Rectal smooth muscle tissue (tissue), 1 donor: Measurements from ENCODE around the gene PLD5.
"Not testable (repeated sequence)": the region's sequence is repeated elsewhere in the genome, so short reads cannot be mapped to it uniquely, and the experiment has no call there.

Experiments used
- H3K27ac ChIP-seq: one replicate; pipeline ENCODE4 v1.7.0; 2013; ENCODE audit warnings: low read depth, low read length, inconsistent platforms
- H3K27me3 ChIP-seq: one replicate; pipeline ENCODE4 v1.7.0; 2013; ENCODE audit warnings: low read length; ENCODE audit not compliant: control insufficient read depth, insufficient read depth
- H3K36me3 ChIP-seq: one replicate; pipeline ENCODE4 v1.7.0; 2013; ENCODE audit warnings: low read length; ENCODE audit not compliant: control insufficient read depth, insufficient read depth
- H3K4me1 ChIP-seq: one replicate; pipeline ENCODE4 v1.7.0; 2013; ENCODE audit warnings: low read length; ENCODE audit not compliant: control insufficient read depth, insufficient read depth
- H3K4me3 ChIP-seq: one replicate; pipeline ENCODE4 v1.7.0; 2013; ENCODE audit warnings: low read length
- H3K9ac ChIP-seq: one replicate; pipeline ENCODE4 v1.7.0; 2013; ENCODE audit warnings: low read length

The PLD5 gene

DNA sequence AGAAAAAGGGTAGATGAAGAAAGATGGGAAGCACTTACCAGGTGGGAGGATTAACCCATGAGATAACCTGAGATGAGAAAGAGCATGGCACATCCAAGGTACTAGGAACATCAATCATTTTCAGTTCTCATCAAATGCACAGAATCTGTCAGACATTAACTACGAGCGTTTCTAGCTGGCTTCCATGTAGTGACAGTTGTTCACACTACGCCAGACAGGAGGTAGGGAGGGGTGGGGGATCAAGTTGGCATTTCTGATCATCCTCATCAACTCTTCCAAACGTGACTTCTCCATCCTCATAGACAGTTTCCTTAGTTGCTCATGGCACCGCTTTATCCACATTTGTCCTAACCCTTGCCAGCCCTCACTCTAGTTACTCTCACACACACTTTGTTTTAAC, 120.2 kb downstream of the PLD5 start:
- no peaks in the 10 kb centered on the region for H3K27me3 ChIP-seq
- H3K4me3 ChIP-seq = no peak overlapping the region
- no peak overlapping the region for H3K9ac ChIP-seq
- H3K27ac ChIP-seq = no peak overlapping the region
- no peaks in the 10 kb centered on the region for H3K36me3 ChIP-seq
- H3K4me1 ChIP-seq = no peaks in the 10 kb centered on the region

DNA sequence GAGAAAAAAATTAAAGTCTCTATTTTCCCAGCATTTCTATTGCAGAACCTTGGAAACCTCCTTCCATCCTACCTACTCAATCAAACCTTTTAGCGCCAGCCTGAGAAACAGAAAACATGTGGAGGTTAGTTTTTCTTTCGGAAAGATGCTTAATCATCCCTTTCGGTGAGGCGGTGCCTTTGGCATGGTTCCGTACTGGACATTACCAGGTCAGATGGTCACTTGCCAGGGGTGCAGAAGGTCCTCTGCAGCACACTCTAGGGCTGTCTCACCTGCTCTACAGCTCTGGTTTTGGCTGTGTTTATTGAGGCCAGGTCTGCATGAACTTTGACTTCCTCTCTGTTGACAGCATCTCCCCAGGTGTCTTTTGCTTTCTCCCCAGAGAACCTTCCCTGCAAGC, 121.5 kb downstream of the PLD5 start:
- Histone ChIP-seq H3K36me3 (no peaks in the 10 kb centered on the region), H3K4me3 (no peak overlapping the region), H3K27ac (no peak overlapping the region), H3K9ac (no peak overlapping the region), H3K4me1 (no peaks in the 10 kb centered on the region), H3K27me3 (no peaks in the 10 kb centered on the region)

DNA sequence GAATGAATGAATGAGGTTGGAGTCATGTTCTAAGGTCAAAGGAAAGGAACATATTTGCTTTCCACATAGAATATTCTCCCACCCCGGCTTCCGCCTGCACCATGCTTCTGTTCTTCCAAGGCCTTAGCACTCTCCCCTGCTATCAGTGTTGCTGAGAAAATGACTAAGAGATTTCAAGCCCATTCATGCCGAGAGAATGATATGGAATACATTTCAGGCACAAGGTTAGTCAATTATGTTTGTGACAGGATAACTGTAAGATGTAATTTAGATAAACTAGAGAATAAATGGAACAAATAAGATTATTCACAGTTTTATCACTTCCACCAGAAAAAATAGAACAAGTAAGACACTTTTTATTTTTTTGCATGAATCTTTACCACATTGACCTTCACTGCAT, 122.6 kb downstream of the PLD5 start:
- Histone ChIP-seq H3K36me3 (no peaks in the 10 kb centered on the region), H3K4me3 (no peak overlapping the region), H3K9ac (no peak overlapping the region), H3K27me3 (no peaks in the 10 kb centered on the region), H3K4me1 (no peaks in the 10 kb centered on the region), H3K27ac (no peak overlapping the region)

DNA sequence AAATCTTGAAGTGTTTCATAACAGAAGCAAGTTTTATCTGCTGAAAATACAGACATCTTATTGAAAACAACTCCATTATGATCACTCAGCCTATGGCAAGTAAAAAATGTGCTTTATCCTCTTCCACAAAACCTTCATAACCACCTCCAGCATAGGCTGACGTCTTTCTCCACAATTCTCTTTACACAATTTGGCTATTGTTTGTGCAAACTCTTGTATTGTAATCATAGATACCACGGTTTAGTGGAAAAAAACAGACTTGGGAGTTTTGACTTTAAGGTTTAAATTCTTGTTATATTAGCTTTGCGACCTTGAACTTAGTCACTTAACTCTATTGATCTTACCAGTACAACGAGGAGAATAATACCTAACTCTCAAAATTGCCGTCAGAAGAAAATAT, 126.1 kb downstream of the PLD5 start:
- H3K4me3 ChIP-seq = no peak overlapping the region
- no peak overlapping the region for H3K9ac ChIP-seq
- no peak overlapping the region for H3K27ac ChIP-seq
- H3K27me3 ChIP-seq = no peaks in the 10 kb centered on the region
- no peaks in the 10 kb centered on the region for H3K36me3 ChIP-seq
- no peaks in the 10 kb centered on the region for H3K4me1 ChIP-seq

DNA sequence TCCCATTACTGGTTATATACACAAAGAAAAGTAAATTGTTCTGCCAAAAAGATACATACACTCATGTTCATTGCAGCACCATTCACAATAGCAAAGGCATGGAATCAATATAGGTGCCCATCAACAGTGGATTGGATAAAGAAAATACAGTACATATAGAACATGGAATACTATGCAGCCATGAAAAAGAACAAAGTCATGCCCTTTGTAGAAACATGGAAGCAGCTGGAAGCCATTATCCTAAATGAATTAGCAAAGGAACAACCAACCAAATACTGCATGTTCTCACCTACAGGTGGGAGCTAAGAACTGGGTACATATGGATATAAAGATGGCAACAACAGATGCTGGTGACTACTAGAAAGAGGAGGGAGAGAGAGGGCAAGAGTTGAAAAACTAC, 132.6 kb downstream of the PLD5 start:
- Histone ChIP-seq H3K36me3 (no peaks in the 10 kb centered on the region), H3K4me1 (no peaks in the 10 kb centered on the region), H3K27me3 (no peaks in the 10 kb centered on the region), H3K4me3 (no peak overlapping the region), H3K27ac (no peak overlapping the region), H3K9ac (no peak overlapping the region)

DNA sequence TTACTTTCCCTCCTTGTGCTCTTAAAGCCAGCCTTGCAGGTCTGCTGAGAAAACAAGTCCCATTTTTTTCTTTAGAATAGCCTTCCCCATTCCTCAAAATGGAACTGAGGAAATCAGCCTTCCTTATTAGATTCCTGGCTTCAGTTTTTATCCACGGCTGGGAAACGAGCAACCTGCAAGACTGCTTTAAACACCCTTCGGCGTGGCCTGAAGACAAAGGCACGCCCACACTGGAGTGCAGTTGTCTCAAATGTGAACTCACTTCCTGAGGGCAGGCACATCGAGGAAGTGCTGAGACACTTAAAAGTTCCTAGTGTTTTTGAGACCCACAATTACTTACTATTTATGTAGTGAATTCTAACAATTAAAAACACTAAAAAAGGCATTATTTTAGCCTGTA, 148.4 kb downstream of the PLD5 start:
- H3K27me3 ChIP-seq, H3K9ac ChIP-seq, H3K27ac ChIP-seq, H3K36me3 ChIP-seq, H3K4me3 ChIP-seq, H3K4me1 ChIP-seq: not testable (repeated sequence)

DNA sequence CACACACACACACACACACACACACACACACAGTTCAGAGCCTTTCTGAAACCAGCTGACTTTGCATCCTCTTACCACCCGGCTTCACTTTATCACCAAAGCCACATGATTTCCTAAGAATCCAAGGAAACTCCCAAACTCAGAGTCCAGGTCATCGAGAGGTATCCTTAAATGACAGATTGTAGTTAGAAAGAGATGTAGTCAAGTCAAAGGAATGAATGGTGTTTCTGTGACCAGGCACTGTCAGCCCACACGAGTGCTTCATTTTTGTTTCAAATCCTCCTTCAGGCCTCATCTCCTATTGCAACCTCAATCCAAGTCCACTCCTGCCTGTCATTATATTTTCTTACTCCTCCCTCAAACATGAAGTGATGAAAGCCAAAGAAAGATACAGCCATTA, 174.1 kb downstream of the PLD5 start:
- not testable (repeated sequence) for H3K27me3 ChIP-seq, H3K27ac ChIP-seq, H3K4me1 ChIP-seq, H3K36me3 ChIP-seq, H3K9ac ChIP-seq, H3K4me3 ChIP-seq

DNA sequence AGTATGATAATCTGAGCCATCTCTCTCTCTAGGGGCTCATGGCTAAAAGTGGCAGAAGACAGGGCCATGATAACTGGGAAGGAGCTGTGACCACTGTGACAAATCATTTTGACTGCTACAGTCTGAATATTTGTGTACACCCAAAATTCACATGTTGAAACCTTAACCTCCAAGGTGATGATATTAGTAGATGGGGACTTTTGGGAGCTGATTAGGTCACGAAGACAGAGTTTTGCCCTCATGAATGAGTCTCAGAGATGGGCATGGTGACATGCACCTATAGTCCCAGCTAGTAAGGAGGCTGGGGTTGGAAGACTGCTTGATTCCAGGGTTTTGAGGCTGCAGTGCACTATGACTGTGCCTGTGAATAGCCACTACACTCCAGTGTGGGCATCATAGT, 174.9 kb downstream of the PLD5 start:
- Histone ChIP-seq H3K27ac (no peak overlapping the region), H3K36me3 (no peaks in the 10 kb centered on the region), H3K4me3 (no peak overlapping the region), H3K4me1 (no peaks in the 10 kb centered on the region), H3K27me3 (no peaks in the 10 kb centered on the region), H3K9ac (no peak overlapping the region)

DNA sequence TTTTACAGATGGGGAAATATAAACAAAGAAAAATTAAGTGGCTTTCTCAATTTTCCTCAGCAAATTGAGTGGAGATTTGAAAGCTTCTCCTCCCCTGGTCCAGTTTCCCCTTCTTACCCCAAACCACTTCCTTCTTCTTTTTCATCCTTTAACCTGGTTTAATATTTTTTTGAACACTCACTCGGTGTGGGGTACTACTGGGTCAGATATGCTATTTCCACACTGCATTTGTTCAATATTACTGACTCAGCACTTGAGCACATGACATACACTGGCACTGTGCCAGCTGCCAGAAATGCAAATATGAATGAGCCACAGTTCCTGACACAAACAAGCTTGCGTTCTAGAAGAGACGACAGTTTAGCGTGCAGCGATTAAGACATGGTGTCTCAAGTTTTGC, 193.6 kb downstream of the PLD5 start:
- H3K27ac ChIP-seq, H3K4me1 ChIP-seq: not testable (repeated sequence)

DNA sequence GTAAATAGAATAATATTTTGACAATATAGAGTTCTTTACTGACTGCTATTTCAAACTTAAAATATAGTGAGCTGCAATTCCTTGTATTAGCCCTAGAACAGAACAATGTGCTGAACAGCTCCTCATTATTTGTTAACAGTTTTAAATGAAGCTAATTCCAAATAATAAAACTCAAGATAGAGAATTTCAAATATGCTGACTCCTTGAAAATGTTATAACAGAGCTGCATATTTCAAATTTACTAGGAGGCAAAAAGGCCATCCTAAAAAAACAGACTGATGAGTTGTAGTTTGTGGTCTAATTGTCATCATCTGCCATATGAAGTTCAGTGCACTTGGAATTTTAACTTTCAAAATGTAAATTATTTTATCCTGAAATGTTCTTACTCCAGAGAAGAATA, 197.1 kb downstream of the PLD5 start:
- H3K36me3 ChIP-seq, H3K27me3 ChIP-seq, H3K27ac ChIP-seq, H3K4me1 ChIP-seq, H3K4me3 ChIP-seq, H3K9ac ChIP-seq: not testable (repeated sequence)

More for the DNA sequence above, 193.6 kb downstream of the PLD5 start:
- H3K9ac ChIP-seq, H3K36me3 ChIP-seq, H3K27me3 ChIP-seq, H3K4me3 ChIP-seq: not testable (repeated sequence)

DNA sequence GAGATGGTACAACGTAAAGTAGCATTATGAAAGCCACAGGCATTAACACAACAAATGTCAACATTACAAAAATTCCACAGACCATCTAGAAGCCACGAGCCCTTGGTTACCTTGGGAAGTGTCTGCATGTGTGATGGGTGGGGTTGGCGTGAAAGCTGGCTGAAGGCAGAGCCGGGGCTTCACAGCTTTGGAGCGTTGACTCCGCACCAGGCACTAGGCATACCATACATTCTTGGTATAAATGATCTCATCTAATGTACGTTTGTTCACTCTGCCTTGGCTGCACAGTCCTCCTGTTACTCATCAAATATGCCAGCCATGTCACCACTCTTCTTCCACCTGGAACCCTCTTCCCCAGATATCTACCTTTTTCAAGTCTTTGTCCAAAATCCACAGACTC, 202.5 kb downstream of the PLD5 start:
- H3K4me3 ChIP-seq, H3K9ac ChIP-seq, H3K27me3 ChIP-seq, H3K4me1 ChIP-seq, H3K27ac ChIP-seq, H3K36me3 ChIP-seq: not testable (repeated sequence)

DNA sequence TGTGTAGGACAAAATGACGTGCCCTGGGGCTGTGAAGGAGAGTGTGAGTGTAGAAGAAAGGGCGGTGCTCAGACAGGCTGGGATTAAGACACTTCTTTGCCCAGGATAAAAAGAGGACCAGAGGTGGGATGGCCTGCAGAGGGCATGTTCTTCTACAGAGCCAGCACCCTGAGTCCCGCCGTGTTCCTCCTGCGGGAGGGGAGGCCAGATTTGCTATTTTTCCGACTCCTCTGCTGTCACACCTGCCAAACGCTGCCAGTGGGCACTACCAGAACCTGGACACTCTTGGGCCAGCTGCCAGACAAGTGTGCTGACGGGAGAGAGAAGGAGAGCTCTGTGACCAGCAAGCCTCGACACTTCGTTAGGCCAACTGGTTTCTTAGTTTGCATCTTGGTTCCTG, 206.4 kb downstream of the PLD5 start:
- Histone ChIP-seq H3K4me3 (no peak overlapping the region), H3K4me1 (no peaks in the 10 kb centered on the region), H3K27ac (no peak overlapping the region), H3K36me3 (no peaks in the 10 kb centered on the region), H3K9ac (no peak overlapping the region), H3K27me3 (no peaks in the 10 kb centered on the region)

DNA sequence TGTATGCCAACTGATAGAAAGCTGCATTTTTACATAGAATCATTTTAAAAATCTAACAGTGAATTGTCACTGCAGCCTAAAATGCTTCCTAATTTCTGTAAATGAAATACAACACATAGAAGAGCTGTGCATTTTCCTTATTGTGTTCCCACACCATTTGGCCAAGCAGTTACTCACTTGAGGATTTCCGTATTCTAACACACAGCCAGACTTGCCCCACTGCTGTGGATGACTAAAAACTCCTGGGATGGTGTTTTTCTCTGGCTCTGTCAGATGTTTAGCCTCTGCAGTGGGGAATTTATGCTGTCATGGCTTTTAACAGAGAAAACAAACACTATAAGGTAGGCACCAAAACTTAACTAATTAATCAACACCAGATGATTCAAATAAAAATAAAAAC, 209.6 kb downstream of the PLD5 start:
- H3K36me3 ChIP-seq = not testable (repeated sequence)

More for the DNA sequence above, 209.6 kb downstream of the PLD5 start:
- H3K4me3 ChIP-seq, H3K27me3 ChIP-seq, H3K4me1 ChIP-seq, H3K9ac ChIP-seq, H3K27ac ChIP-seq: not testable (repeated sequence)
